PC-3 (cell line): Measurements from ENCODE around the gene KLKB1.

Experiments used
- EZH2 ChIP-seq: fragments of 300-600 bp; sonication (generic); IDR thresholded peaks from one replicate; pipeline ENCODE4 v1.6.1; 2017; ENCODE audit warnings: antibody characterized with exemption, mild to moderate bottlenecking, low read length; ENCODE audit not compliant: unreplicated experiment
- EZH2phosphoT487 ChIP-seq: fragments of 300-600 bp; sonication (generic); IDR thresholded peaks from 2 replicates; pipeline ENCODE4 v1.6.1; 2018; ENCODE audit warnings: mild to moderate bottlenecking, antibody characterized with exemption, low read length, borderline replicate concordance
- TF ChIP-seq, protein P1 (sequence below): fragments of 300-600 bp; sonication (generic); conservative IDR thresholded peaks from 2 replicates; pipeline ENCODE4 v1.5.1; 2017; ENCODE audit warnings: antibody characterized with exemption, low read depth, mild to moderate bottlenecking, low read length

GRCh38 chr4:186204103-186204559 lies 23.2 kb upstream of the KLKB1 start:
- TF ChIP-seq, protein P1, sequence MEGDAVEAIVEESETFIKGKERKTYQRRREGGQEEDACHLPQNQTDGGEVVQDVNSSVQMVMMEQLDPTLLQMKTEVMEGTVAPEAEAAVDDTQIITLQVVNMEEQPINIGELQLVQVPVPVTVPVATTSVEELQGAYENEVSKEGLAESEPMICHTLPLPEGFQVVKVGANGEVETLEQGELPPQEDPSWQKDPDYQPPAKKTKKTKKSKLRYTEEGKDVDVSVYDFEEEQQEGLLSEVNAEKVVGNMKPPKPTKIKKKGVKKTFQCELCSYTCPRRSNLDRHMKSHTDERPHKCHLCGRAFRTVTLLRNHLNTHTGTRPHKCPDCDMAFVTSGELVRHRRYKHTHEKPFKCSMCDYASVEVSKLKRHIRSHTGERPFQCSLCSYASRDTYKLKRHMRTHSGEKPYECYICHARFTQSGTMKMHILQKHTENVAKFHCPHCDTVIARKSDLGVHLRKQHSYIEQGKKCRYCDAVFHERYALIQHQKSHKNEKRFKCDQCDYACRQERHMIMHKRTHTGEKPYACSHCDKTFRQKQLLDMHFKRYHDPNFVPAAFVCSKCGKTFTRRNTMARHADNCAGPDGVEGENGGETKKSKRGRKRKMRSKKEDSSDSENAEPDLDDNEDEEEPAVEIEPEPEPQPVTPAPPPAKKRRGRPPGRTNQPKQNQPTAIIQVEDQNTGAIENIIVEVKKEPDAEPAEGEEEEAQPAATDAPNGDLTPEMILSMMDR, result no peak
- no peak for TF ChIP-seq EZH2
- no peak for TF ChIP-seq EZH2phosphoT487
